ENCODE data around the gene HMG20A. TPM values are rescaled to one million over a fixed set of nuclear protein-coding genes. Genes with fewer than 3 reads are reported as not detected.

HMG20A gene
- total and polyA plus RNA-seq, 9 of the 15 experiments (the other 6 are each of a cell fraction or from before 2014, with no cell fraction given), result 25.0 to 68.1 (median 38.9) TPM

DNA sequence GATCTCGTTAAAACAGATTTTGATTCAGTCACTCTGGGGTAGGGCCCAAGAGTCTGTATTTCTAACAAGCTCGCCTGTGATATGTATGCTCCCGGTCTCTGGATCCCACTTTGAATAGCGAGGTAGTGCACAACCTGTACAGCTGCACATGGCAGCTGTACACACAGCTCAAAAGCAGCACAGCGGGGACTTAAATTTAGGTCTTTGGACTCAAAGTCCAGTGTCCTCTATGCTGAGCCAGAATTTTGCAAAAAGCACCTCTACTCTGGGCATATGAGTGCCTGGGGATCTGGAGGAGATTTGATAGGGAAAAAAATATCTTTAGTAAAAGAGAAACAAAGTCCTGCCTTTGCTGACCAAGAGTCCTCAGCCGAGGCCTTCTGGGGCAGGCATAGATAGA, 83.1 kb downstream of the HMG20A start:
- FAIRE-seq (no peak), DNase-seq (ENCODE audit: extremely low read depth in 1 of 4, low spot score in 3 of 4) (no peak), ATAC-seq (no peak)
- Histone ChIP-seq H3K9ac (ENCODE audit: insufficient read depth in 1 of 2, low read depth in 2 of 2, low read length in 2 of 2) (no peak overlapping the region), H3K4me2 (ENCODE audit: insufficient read depth, low read length) (no peak overlapping the region), H3K79me2 (ENCODE audit: control insufficient read depth, insufficient read depth, low read length) (no peaks in the 10 kb centered on the region), H3K4me3 (no peak overlapping the region), H2AFZ (ENCODE audit: low read depth, low read length) (no peak overlapping the region), H3K9me3 (replicated peaks; ENCODE audit: control insufficient read depth, insufficient read depth, low read depth, low read length) (no peaks in the 10 kb centered on the region), H3K9me1 (ENCODE audit: control insufficient read depth, insufficient read depth, low read length) (no peaks in the 10 kb centered on the region), H3K27ac (ENCODE audit: extremely low read depth, low read depth, low read length) (no peak overlapping the region), H4K20me1 (replicated peaks; ENCODE audit: control insufficient read depth, insufficient read depth, low read length) (no peaks in the 10 kb centered on the region; the same call in 1 of the 2 replicates), H3K27me3 (ENCODE audit: control insufficient read depth in 2 of 2, insufficient read depth in 2 of 2, low read length in 2 of 2) (peaks cover 0 to 20% of the 10 kb centered on the region in 2 experiments; a peak in 3 of 5 replicates), H3K36me3 (ENCODE audit: control insufficient read depth, insufficient read depth, low read length) (no peaks in the 10 kb centered on the region), H3K4me1 (replicated peaks in 1 of 2; ENCODE audit: control insufficient read depth in 2 of 2, insufficient read depth in 2 of 2, low read length in 2 of 2) (peaks cover 5 to 6% of the 10 kb centered on the region in 2 experiments; a peak in 3 of 5 replicates)
- intact Hi-C loops (cut with micrococcal nuclease) (no loop called here), in situ Hi-C loops (cut with MboI) (loop anchor here (5.0 to 10.0 kb wide), 2 partner anchors 311 to 479 kb away; no protein-coding TSS in a partner anchor)
- BruUV-seq (replicated peaks), result no TSS peak
- CTCF ChIA-PET (ENCODE audit: low intra/inter-chr PET ratio), result no interaction called here
- POLR2A ChIA-PET, result no interaction called here
- 12% methylated on average over 6 of the region's 6 CpGs for WGBS (ENCODE audit: insufficient coverage, low coverage, missing lambda C conversion rate)
- no peak for TF ChIP-seq POLR2A (conservative IDR thresholded peaks at IDR 0.05)
- TF ChIP-seq LCOR (CRISPR knock-in tag; IDR thresholded peaks at IDR 0.05), result no peak
- no peak for TF ChIP-seq SP2 (IDR thresholded peaks at IDR 0.05; ENCODE audit: extremely low read depth, low read depth, low read length, poor library complexity, severe bottlenecking)
- TF ChIP-seq, protein P1, sequence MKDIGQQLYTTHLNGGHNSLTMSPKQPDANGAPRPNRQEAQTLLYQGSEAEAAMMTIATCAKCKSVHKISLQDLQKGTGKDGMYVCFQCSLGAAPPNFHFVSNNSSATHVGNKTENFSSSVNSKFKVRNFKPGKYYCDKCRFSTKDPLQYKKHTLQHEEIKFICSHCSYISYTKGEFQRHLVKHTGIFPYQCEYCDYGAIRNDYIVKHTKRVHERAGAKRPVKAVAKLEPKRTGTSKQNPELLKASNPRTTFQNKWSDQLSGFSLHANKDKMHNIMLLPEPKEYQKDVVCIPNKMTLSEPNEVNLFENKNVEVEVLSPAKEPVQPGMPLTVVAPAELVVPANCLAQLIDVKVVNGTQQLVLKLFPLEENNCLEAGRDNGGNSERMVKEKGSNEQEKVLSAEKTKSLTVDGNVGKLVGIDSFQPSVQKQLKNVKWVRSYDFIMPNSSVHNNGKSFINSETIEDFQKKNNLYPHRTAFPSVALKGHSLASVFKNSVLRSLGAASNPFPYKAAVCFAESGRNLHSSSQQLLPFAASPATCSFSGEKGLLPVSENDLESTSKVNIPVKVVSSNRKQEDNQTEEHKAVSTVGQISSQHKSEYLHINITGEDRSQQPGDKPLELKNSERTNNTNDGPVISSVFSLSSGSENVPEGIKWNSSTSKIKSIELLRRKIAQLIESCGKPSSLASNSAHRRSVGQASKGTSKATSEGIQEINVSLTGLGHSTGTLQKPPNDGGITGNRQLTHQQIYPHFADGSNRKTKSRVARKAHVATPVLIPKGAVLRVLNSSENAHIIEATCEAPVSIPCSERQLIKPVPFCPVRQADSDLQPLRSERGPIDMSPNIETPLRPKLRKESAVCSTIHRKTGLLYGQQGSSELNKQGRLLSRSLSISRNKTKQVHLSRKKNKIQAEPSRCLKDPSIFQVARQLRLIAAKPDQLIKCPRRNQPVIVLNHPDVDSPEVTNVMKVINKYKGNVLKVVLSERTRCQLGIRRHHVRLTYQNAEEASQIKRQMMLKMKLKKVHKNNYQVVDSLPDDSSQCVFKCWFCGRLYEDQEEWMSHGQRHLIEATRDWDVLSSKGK (CRISPR knock-in tag; IDR thresholded peaks at IDR 0.05), result no peak
- TF ChIP-seq YBX1 (IDR thresholded peaks at IDR 0.05), result no peak
- TF ChIP-seq ZBTB2 (IDR thresholded peaks at IDR 0.05), result no peak
- TF ChIP-seq, protein P2, sequence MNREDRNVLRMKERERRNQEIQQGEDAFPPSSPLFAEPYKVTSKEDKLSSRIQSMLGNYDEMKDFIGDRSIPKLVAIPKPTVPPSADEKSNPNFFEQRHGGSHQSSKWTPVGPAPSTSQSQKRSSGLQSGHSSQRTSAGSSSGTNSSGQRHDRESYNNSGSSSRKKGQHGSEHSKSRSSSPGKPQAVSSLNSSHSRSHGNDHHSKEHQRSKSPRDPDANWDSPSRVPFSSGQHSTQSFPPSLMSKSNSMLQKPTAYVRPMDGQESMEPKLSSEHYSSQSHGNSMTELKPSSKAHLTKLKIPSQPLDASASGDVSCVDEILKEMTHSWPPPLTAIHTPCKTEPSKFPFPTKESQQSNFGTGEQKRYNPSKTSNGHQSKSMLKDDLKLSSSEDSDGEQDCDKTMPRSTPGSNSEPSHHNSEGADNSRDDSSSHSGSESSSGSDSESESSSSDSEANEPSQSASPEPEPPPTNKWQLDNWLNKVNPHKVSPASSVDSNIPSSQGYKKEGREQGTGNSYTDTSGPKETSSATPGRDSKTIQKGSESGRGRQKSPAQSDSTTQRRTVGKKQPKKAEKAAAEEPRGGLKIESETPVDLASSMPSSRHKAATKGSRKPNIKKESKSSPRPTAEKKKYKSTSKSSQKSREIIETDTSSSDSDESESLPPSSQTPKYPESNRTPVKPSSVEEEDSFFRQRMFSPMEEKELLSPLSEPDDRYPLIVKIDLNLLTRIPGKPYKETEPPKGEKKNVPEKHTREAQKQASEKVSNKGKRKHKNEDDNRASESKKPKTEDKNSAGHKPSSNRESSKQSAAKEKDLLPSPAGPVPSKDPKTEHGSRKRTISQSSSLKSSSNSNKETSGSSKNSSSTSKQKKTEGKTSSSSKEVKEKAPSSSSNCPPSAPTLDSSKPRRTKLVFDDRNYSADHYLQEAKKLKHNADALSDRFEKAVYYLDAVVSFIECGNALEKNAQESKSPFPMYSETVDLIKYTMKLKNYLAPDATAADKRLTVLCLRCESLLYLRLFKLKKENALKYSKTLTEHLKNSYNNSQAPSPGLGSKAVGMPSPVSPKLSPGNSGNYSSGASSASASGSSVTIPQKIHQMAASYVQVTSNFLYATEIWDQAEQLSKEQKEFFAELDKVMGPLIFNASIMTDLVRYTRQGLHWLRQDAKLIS (CRISPR knock-in tag; IDR thresholded peaks at IDR 0.05), result no peak
- TF ChIP-seq CCNT2 (IDR thresholded peaks at IDR 0.05; ENCODE audit: borderline replicate concordance, extremely low read depth, insufficient read length, low read depth, low read length), result no peak
- TF ChIP-seq CGGBP1 (CRISPR knock-in tag; IDR thresholded peaks at IDR 0.05), result no peak
- TF ChIP-seq RFX7 (CRISPR knock-in tag; IDR thresholded peaks at IDR 0.05), result no peak
- TF ChIP-seq MYBL2 (IDR thresholded peaks at IDR 0.05; ENCODE audit: low read depth), result no peak
- no peak for TF ChIP-seq MYBL2 (CRISPR knock-in tag; IDR thresholded peaks at IDR 0.05; ENCODE audit: borderline replicate concordance)
- TF ChIP-seq, protein P3, sequence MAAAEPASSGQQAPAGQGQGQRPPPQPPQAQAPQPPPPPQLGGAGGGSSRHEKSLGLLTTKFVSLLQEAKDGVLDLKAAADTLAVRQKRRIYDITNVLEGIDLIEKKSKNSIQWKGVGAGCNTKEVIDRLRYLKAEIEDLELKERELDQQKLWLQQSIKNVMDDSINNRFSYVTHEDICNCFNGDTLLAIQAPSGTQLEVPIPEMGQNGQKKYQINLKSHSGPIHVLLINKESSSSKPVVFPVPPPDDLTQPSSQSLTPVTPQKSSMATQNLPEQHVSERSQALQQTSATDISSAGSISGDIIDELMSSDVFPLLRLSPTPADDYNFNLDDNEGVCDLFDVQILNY (CRISPR knock-in tag; IDR thresholded peaks at IDR 0.05), result no peak
